Hematopoietic multipotent progenitor cell treated with erythropoietin and hydrocortisone succinate and interleukin-3 and kit ligand, for 17 days (in vitro differentiated cells): ENCODE data around the gene OR4F16.
"Not testable (repeated sequence)": the region's sequence is repeated elsewhere in the genome, so short reads cannot be mapped to it uniquely, and the experiment has no call there.

ENCODE experiments used
- DNase-seq: peaks from one replicate; pipeline ENCODE4 v3.0.0-alpha.2; 2015; ENCODE audit warnings: low spot score

OR4F16 gene

GRCh38 chr1:686554-686953, at the start of gene OR4F16:
TSS of gene OR4F16 (minus strand) at chr1:686654. CDS start at chr1:686654, 0 bp downstream.
- DNase-seq = not testable (repeated sequence)

DNA sequence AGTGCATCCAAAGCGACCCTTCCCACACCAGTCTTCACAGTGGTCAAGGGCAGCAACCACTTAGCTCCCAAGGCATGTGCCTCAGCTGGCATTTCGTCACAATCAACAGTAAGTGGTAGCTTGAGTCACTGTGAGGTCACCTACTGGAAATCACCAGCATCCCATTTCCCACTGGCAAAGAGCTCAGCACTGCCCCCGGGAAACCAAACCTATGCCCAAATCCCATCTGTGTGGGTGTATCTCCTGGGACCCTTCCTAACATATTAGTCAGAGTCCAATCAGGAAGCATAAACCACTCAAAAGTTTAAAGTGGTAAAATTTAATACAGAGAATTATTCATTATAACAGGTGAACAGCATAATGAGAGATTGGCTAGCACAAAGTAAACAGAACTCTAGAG, 47.2 kb upstream of the OR4F16 start:
- not testable (repeated sequence) for DNase-seq

DNA sequence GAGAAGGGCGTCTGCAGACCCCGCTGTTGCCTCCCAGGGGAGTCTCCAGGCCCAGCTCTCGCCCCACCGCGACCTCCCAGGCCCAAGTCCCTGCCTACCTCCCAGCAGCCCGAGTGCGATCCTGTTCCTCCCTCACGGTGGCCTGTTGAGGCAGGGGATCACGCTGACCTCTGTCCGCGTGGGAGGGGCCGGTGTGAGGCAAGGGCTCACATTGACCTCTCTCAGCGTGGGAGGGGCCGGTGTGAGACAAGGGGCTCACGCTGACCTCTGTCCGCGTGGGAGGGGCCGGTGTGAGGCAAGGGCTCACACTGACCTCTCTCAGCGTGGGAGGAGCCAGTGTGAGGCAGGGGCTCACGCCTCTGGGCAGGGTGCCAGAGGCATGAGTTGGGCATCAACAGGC, 40.6 kb upstream of the OR4F16 start:
- not testable (repeated sequence) for DNase-seq
